ENCODE measurements around the gene ELMO2. TPM values are rescaled to one million over a fixed set of nuclear protein-coding genes. Genes with fewer than 3 reads are reported as not detected.

Gene ELMO2
- total RNA-seq (2014; rRNA removed; shearing (Covaris generic)) = 13.4 and 24.5 TPM in 2 replicates

GRCh38 chr20:46406200-46406985 is at the start of gene ELMO2:
Gene ELMO2, minus strand, starts transcription at chr20:46406615. Its CDS starts 12,133 bp downstream, at chr20:46394482.
- peak; percentile 95 for DNase-seq (ENCODE audit: low read depth)

GRCh38 chr20:46455729-46456128 is 49.3 kb upstream of the ELMO2 start:
- DNase-seq (ENCODE audit: low read depth) = no peak

GRCh38 chr20:46446851-46447250 is 40.4 kb upstream of the ELMO2 start:
- DNase-seq (ENCODE audit: low read depth) = no peak

GRCh38 chr20:46439837-46440236 is 33.4 kb upstream of the ELMO2 start:
- DNase-seq (ENCODE audit: low read depth) = no peak

GRCh38 chr20:46438156-46438750 is 31.8 kb upstream of the ELMO2 start:
- DNase-seq (ENCODE audit: low read depth) = peak; percentile 30

- no peak for DNase-seq (ENCODE audit: low read depth)
Observed at GRCh38 chr20:46435146-46435545, 28.7 kb upstream of the ELMO2 start.

- no peak for DNase-seq (ENCODE audit: low read depth)
Observed at GRCh38 chr20:46434597-46434996, 28.2 kb upstream of the ELMO2 start.

GRCh38 chr20:46433051-46433450 is 26.6 kb upstream of the ELMO2 start:
- DNase-seq (ENCODE audit: low read depth) = peak; percentile 15

- no peak for DNase-seq (ENCODE audit: low read depth)
Observed at GRCh38 chr20:46430921-46431712, 24.7 kb upstream of the ELMO2 start.

- DNase-seq (ENCODE audit: low read depth) = no peak
Observed at GRCh38 chr20:46427384-46427783, 21.0 kb upstream of the ELMO2 start.

GRCh38 chr20:46423882-46424482 is 17.6 kb upstream of the ELMO2 start:
- DNase-seq (ENCODE audit: low read depth) = no peak

- DNase-seq (ENCODE audit: low read depth) = no peak
Observed at GRCh38 chr20:46423342-46423741, 16.9 kb upstream of the ELMO2 start.

GRCh38 chr20:46420878-46421277 is 14.5 kb upstream of the ELMO2 start:
- no peak for DNase-seq (ENCODE audit: low read depth)

- no peak for DNase-seq (ENCODE audit: low read depth)
Observed at GRCh38 chr20:46419882-46420281, 13.5 kb upstream of the ELMO2 start.

GRCh38 chr20:46416839-46417238 is 10.4 kb upstream of the ELMO2 start:
- no peak for DNase-seq (ENCODE audit: low read depth)

- no peak for DNase-seq (ENCODE audit: low read depth)
Observed at GRCh38 chr20:46416421-46416820, 10.0 kb upstream of the ELMO2 start.

- no peak for DNase-seq (ENCODE audit: low read depth)
Observed at GRCh38 chr20:46415773-46416172, 9.4 kb upstream of the ELMO2 start.

GRCh38 chr20:46414608-46415007 is 8.2 kb upstream of the ELMO2 start:
- no peak for DNase-seq (ENCODE audit: low read depth)

- no peak for DNase-seq (ENCODE audit: low read depth)
Observed at GRCh38 chr20:46411637-46412036, 5.2 kb upstream of the ELMO2 start.

- peak; percentile 21 for DNase-seq (ENCODE audit: low read depth)
Observed at GRCh38 chr20:46408281-46408731, 1.9 kb upstream of the ELMO2 start.

- no peak for DNase-seq (ENCODE audit: low read depth)
Observed at GRCh38 chr20:46407671-46407996, 1.2 kb upstream of the ELMO2 start.

- DNase-seq (ENCODE audit: low read depth) = peak; percentile 63
Observed at GRCh38 chr20:46406986-46407670, 713 bp upstream of the ELMO2 start.

Measured in Daoy (cell line).